ENCODE measurements around the gene ATP1A4.
"Not testable (repeated sequence)": the region's sequence is repeated elsewhere in the genome, so short reads cannot be mapped to it uniquely, and the experiment has no call there.

The ATP1A4 gene

GRCh38 chr1:160151303-160151702, at the start of gene ATP1A4:
Gene ATP1A4, plus strand, starts transcription at chr1:160151603. Its CDS starts 438 bp downstream, at chr1:160152041.
- DNase-seq = no peak

- peak in 3 of 14 donors; percentile 35 to 55 (median 50) for DNase-seq
These were observed 49.5 kb upstream of the ATP1A4 start for GRCh38 chr1:160101717-160102522.

- DNase-seq = peak in 4 of 14 donors; percentile 16 to 80 (median 47)
These were observed 47.6 kb upstream of the ATP1A4 start for GRCh38 chr1:160103658-160104408.

- peak in 3 of 14 donors; percentile 10 to 75 (median 28) for DNase-seq
These were observed 46.9 kb upstream of the ATP1A4 start for GRCh38 chr1:160104486-160104885.

GRCh38 chr1:160105155-160105554, 46.2 kb upstream of the ATP1A4 start:
- DNase-seq = no peak

GRCh38 chr1:160107512-160107911, 43.9 kb upstream of the ATP1A4 start:
- DNase-seq = no peak

- DNase-seq = peak in 1 of 14 donors; percentile 16
These were observed 42.3 kb upstream of the ATP1A4 start for GRCh38 chr1:160108888-160109662.

- no peak for DNase-seq
These were observed 41.7 kb upstream of the ATP1A4 start for GRCh38 chr1:160109686-160110085.

GRCh38 chr1:160111462-160111861, 39.9 kb upstream of the ATP1A4 start:
- not testable (repeated sequence) for DNase-seq

GRCh38 chr1:160112357-160112756, 39.0 kb upstream of the ATP1A4 start:
- DNase-seq = peak in 2 of 14 donors; percentile 17 to 24

GRCh38 chr1:160113407-160113806, 38.0 kb upstream of the ATP1A4 start:
- DNase-seq = peak in 1 of 14 donors; percentile 25

GRCh38 chr1:160114085-160114484, 37.3 kb upstream of the ATP1A4 start:
- peak in 7 of 14 donors; percentile 16 to 60 (median 49) for DNase-seq

GRCh38 chr1:160115545-160116282, 35.7 kb upstream of the ATP1A4 start, which contains the start of gene ATP1A2:
Gene ATP1A2, plus strand, starts transcription at chr1:160115759. Its CDS starts 103 bp downstream, at chr1:160115862.
- DNase-seq = peak in 8 of 14 donors; percentile 5 to 70 (median 40)

GRCh38 chr1:160116283-160117147, 34.9 kb upstream of the ATP1A4 start:
- DNase-seq = peak in 6 of 14 donors; percentile 9 to 97 (median 38)

- DNase-seq = peak in 1 of 14 donors; percentile 48
These were observed 34.1 kb upstream of the ATP1A4 start for GRCh38 chr1:160117300-160117699.

GRCh38 chr1:160117709-160118183, 33.7 kb upstream of the ATP1A4 start:
- peak in 11 of 14 donors; percentile 40 to 91 (median 84) for DNase-seq

- no peak for DNase-seq
These were observed 32.5 kb upstream of the ATP1A4 start for GRCh38 chr1:160118928-160119327.

- DNase-seq = no peak
These were observed 30.6 kb upstream of the ATP1A4 start for GRCh38 chr1:160120797-160121196.

GRCh38 chr1:160121388-160121787, 30.0 kb upstream of the ATP1A4 start:
- DNase-seq = no peak

- DNase-seq = no peak
These were observed 28.4 kb upstream of the ATP1A4 start for GRCh38 chr1:160122978-160123495.
